Measurements from ENCODE around the gene LRBA.

LRBA gene

DNA sequence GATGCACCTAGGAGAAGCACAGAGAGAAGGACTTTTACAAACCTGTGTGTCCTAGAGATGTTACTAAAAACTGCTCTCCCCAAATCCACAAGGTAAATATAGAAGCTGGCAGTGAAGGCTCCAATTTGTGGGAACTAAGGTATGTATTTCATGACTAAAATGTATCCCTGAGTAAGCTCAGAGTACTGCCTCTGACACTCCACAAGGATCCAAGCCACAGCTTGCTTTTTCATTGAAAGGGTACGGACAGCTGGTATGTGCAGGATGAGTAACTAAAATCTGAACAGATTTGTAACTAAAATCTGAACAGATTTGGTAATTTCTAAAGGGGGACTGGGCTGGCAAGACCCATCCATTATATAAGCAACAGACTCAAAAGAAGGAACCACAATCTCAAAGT, 749.3 kb downstream of the LRBA start:
- ATAC-seq = no peak
- H3K27ac Mint-ChIP-seq = no peak overlapping the region
- no peaks in the 10 kb centered on the region for H3K9me3 Mint-ChIP-seq
- peaks cover 43% of the 10 kb centered on the region for H3K36me3 Mint-ChIP-seq
- no peak overlapping the region for H3K4me3 Mint-ChIP-seq
- DNase-seq (ENCODE audit: low spot score in 2 of 2) = no peak
- H3K4me1 Mint-ChIP-seq = peaks cover 22% of the 10 kb centered on the region

- Mint-ChIP-seq H3K36me3 (peaks cover 45% of the 10 kb centered on the region), H3K4me3 (no peak overlapping the region), H3K4me1 (peaks cover 22% of the 10 kb centered on the region), H3K9me3 (no peaks in the 10 kb centered on the region), H3K27ac (no peak overlapping the region)
- no peak for DNase-seq (ENCODE audit: low spot score in 2 of 2)
- ATAC-seq = no peak
Observed at GRCh38 chr4:150264595-150265161, 750.4 kb downstream of the LRBA start.

DNA sequence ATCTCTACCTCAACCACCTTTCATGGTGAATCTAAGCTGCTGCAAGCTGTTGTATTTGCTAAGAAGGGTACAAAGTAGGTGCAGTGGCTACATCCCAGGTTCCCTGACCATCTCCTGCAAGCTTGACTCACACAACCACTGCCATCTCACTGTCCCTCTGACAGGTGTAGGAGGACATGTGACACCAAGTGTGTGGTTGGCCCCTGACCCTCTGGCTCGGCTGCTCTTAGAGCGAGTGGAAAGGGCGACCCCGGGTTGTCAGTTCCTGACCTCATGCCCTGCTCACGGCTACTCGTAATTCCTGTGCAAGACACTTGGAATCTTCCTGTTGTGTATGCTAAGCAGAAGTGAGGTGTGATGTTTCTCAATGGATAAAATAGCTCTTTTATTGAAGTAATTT, 752.5 kb downstream of the LRBA start:
- Mint-ChIP-seq H3K9me3 (no peaks in the 10 kb centered on the region), H3K36me3 (peaks cover 41% of the 10 kb centered on the region), H3K4me3 (no peak overlapping the region), H3K27ac (no peak overlapping the region), H3K4me1 (peaks cover 11% of the 10 kb centered on the region)
- ATAC-seq (no peak), DNase-seq (ENCODE audit: low spot score in 2 of 2) (no peak)

- Mint-ChIP-seq H3K36me3 (peaks cover 39% of the 10 kb centered on the region), H3K27ac (peak overlapping the region; percentile 45), H3K9me3 (no peaks in the 10 kb centered on the region), H3K4me1 (peaks cover 4% of the 10 kb centered on the region), H3K4me3 (no peak overlapping the region)
- ATAC-seq (no peak), DNase-seq (ENCODE audit: low spot score in 2 of 2) (no peak)
Observed at GRCh38 chr4:150261571-150261970, 753.5 kb downstream of the LRBA start.

- Mint-ChIP-seq H3K36me3 (peaks cover 23% of the 10 kb centered on the region), H3K4me3 (no peak overlapping the region), H3K27ac (peak overlapping the region; percentile 61), H3K9me3 (no peaks in the 10 kb centered on the region), H3K4me1 (no peaks in the 10 kb centered on the region)
- DNase-seq (ENCODE audit: low spot score in 2 of 2) (no peak), ATAC-seq (no peak)
Observed at GRCh38 chr4:150259861-150260567, 755.1 kb downstream of the LRBA start.

DNA sequence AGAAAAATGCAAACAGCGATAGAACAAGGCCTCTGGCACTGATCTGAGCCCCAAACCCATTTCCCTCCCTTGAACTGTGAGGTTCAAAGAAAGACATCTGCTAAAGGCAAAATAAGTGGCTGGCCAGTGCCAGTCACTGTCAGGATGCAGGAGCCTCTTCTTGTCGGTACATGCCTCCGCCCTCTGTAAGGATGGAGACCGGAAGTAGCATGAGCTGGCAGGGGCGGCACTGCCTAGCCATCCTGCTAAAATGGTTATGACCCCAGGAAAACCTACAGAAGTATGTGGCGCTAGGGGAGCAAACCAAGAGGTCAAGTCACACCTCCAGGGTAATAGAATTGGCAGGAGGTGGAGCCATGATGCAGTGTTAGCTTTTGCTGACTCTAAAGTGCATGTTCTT, 756.5 kb downstream of the LRBA start:
- no peak overlapping the region for H3K4me3 Mint-ChIP-seq
- ATAC-seq = no peak

GRCh38 chr4:150256841-150257730, 758.0 kb downstream of the LRBA start:
- ATAC-seq = no peak
- H3K9me3 Mint-ChIP-seq = no peaks in the 10 kb centered on the region
- no peaks in the 10 kb centered on the region for H3K4me1 Mint-ChIP-seq
- DNase-seq (ENCODE audit: low spot score in 2 of 2) = no peak
- peaks cover 5% of the 10 kb centered on the region for H3K36me3 Mint-ChIP-seq
- H3K27ac Mint-ChIP-seq = no peak overlapping the region
- H3K4me3 Mint-ChIP-seq = no peak overlapping the region

More for the DNA sequence above, 756.5 kb downstream of the LRBA start:
- Mint-ChIP-seq H3K4me1 (no peaks in the 10 kb centered on the region), H3K36me3 (peaks cover 13% of the 10 kb centered on the region), H3K27ac (no peak overlapping the region), H3K9me3 (no peaks in the 10 kb centered on the region)
- DNase-seq (ENCODE audit: low spot score in 2 of 2) = no peak

- Mint-ChIP-seq H3K4me1 (no peaks in the 10 kb centered on the region), H3K9me3 (no peaks in the 10 kb centered on the region), H3K4me3 (no peak overlapping the region), H3K36me3 (peaks cover 11% of the 10 kb centered on the region), H3K27ac (no peak overlapping the region)
- DNase-seq (ENCODE audit: low spot score in 2 of 2) (no peak), ATAC-seq (no peak)
Observed at GRCh38 chr4:150256225-150256620, 758.9 kb downstream of the LRBA start.

- ATAC-seq = no peak
- peaks cover 11% of the 10 kb centered on the region for H3K36me3 Mint-ChIP-seq
- no peak overlapping the region for H3K27ac Mint-ChIP-seq
- no peak overlapping the region for H3K4me3 Mint-ChIP-seq
- no peaks in the 10 kb centered on the region for H3K9me3 Mint-ChIP-seq
- no peak for DNase-seq (ENCODE audit: low spot score in 2 of 2)
- H3K4me1 Mint-ChIP-seq = no peaks in the 10 kb centered on the region
Observed at GRCh38 chr4:150255610-150256224, 759.4 kb downstream of the LRBA start.

DNA sequence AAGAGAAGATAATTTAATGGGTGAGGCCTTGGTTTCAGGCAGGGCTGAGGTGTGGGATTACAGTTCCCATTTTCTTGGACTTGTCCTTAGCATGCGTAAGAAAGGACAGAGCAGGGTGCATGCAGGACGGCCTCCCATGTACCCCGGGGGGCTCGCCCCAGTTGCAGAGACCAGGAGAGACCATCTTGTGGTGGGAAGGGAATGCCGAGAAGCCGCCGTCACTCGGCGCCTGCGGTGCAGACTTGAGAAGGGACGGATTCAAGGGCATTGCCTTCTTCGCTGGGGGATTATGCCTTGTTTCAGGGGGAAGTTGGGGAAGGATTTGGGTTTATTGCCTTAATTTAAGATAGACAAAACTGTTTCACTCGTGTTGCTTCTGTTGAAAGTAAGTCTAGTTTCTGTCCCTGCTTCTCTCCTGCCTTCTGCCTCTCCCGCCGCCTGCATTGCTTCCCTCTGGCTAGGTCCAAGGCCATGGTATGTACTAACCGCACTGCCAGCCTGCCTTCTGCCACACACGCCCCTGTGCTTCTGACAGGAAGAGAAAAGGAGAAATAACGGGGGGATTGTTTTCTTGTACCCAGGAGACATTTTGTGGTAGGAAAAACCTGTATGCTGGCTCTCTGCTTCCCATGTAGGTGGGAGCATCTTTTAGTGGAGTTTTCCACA, 761.0 kb downstream of the LRBA start:
- Mint-ChIP-seq H3K9me3 (no peaks in the 10 kb centered on the region), H3K27ac (no peak overlapping the region), H3K4me3 (no peak overlapping the region), H3K36me3 (peaks cover 5% of the 10 kb centered on the region), H3K4me1 (no peaks in the 10 kb centered on the region)
- DNase-seq (ENCODE audit: low spot score in 2 of 2) = no peak
- ATAC-seq = no peak

GRCh38 chr4:150253416-150253815, 761.7 kb downstream of the LRBA start:
- H3K9me3 Mint-ChIP-seq = no peaks in the 10 kb centered on the region
- no peak overlapping the region for H3K4me3 Mint-ChIP-seq
- ATAC-seq = no peak
- no peak for DNase-seq (ENCODE audit: low spot score in 2 of 2)
- H3K27ac Mint-ChIP-seq = no peak overlapping the region
- no peaks in the 10 kb centered on the region for H3K4me1 Mint-ChIP-seq
- peaks cover 5% of the 10 kb centered on the region for H3K36me3 Mint-ChIP-seq

GRCh38 chr4:150252741-150253140, 762.3 kb downstream of the LRBA start:
- Mint-ChIP-seq H3K4me3 (no peak overlapping the region), H3K36me3 (peaks cover 5% of the 10 kb centered on the region), H3K4me1 (no peaks in the 10 kb centered on the region), H3K9me3 (no peaks in the 10 kb centered on the region), H3K27ac (no peak overlapping the region)
- no peak for DNase-seq (ENCODE audit: low spot score in 2 of 2)
- ATAC-seq = no peak

DNA sequence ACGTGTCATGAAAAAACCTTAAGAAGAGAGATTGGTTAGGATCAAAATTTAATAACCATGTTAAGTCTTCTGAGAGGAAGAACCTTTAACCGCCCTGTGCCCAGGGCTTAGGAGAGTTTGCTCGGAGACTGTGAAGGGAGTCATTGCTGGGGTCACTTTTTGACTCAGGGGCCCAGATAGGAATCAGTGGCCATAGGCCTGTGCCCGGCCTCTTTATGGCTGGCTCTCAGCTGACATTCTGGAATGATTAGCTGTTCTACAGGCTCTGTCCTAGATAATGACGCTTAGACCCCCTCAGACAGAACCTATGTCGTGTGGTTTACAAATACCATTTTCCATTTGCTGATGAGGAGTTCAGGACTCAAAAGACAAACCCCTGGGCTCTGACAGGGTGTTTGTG, 762.8 kb downstream of the LRBA start:
- DNase-seq (ENCODE audit: low spot score in 2 of 2) = no peak
- no peaks in the 10 kb centered on the region for H3K9me3 Mint-ChIP-seq

GRCh38 chr4:150251752-150252190, 763.3 kb downstream of the LRBA start:
- ATAC-seq (no peak), DNase-seq (ENCODE audit: low spot score in 2 of 2) (no peak)
- Mint-ChIP-seq H3K4me3 (no peak overlapping the region), H3K9me3 (no peaks in the 10 kb centered on the region), H3K36me3 (peaks cover 5% of the 10 kb centered on the region), H3K27ac (no peak overlapping the region), H3K4me1 (no peaks in the 10 kb centered on the region)

More for the DNA sequence above, 762.8 kb downstream of the LRBA start:
- no peaks in the 10 kb centered on the region for H3K4me1 Mint-ChIP-seq
- no peak overlapping the region for H3K27ac Mint-ChIP-seq
- H3K36me3 Mint-ChIP-seq = peaks cover 5% of the 10 kb centered on the region
- no peak overlapping the region for H3K4me3 Mint-ChIP-seq
- no peak for ATAC-seq

Data from stimulated activated effector memory CD8-positive, alpha-beta T cell treated with anti-CD3 and anti-CD28 coated beads, Interleukin-12 subunit alpha, Interleukin-12 subunit beta, amount 100 ng/mL, for 72 hours (primary cell).